Measurements from ENCODE around the gene CD68.

Gene CD68

DNA sequence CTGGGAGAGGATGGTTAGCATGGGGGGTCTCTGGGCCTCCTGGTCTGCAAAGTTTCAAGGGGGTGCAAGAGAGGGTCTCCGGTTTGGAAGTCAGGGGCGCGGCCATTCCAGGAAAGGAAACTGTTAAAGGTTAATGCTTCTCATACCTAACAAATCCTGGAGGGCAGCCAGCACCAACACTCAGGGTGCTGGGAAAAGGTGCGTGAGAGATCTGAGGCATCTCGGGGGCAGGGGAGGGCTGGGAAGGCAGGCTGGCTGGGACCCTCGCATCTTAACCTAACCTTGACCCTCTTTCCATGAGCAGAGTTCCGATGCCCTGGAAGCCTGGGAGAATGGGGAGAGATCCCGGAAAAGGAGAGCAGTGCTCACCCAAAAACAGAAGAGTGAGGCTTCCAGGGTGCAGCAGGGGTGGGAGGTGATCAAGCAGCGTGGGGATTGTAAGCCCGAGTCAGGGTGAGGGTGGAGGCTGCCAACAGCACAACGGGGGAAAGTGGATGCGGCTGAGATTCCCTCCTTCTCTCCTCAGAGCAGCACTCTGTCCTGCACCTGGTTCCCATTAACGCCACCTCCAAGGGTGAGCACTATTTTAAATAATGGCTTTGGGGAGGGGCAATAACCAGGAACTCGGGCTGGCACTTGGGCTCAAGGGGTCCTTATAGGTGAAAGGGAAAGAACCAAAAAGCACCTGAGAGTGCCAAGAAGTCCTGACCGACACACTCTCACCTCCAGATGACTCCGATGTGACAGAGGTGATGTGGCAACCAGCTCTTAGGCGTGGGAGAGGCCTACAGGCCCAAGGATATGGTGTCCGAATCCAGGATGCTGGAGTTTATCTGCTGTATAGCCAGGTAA is 19.9 kb upstream of the CD68 start:
- DNase-seq (ENCODE audit: low spot score) = no peak

DNA sequence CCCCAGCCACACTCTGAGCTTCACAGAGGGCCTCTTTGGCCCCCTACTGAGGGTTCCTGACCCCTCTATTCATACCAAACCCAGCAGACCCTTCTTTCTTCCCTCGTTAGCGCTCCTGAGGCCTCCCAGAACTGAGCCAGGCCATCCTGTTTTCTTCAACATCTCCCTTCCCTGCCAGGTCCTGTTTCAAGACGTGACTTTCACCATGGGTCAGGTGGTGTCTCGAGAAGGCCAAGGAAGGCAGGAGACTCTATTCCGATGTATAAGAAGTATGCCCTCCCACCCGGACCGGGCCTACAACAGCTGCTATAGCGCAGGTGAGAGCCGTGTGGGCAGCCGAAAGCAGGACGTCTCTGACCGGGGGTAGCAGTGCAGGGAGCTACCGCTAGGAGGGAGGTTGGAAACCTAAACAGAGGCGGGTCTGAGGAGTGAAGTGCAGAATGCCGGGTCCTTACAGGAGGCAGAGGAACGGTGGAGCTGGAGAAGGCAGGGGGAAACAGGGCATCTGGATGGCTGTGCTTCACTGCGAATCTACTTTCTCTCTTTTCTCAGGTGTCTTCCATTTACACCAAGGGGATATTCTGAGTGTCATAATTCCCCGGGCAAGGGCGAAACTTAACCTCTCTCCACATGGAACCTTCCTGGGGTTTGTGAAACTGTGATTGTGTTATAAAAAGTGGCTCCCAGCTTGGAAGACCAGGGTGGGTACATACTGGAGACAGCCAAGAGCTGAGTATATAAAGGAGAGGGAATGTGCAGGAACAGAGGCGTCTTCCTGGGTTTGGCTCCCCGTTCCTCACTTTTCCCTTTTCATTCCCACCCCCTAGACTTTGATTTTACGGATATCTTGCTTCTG is 19.0 kb upstream of the CD68 start:
- DNase-seq (ENCODE audit: low spot score) = peak; percentile 74

DNA sequence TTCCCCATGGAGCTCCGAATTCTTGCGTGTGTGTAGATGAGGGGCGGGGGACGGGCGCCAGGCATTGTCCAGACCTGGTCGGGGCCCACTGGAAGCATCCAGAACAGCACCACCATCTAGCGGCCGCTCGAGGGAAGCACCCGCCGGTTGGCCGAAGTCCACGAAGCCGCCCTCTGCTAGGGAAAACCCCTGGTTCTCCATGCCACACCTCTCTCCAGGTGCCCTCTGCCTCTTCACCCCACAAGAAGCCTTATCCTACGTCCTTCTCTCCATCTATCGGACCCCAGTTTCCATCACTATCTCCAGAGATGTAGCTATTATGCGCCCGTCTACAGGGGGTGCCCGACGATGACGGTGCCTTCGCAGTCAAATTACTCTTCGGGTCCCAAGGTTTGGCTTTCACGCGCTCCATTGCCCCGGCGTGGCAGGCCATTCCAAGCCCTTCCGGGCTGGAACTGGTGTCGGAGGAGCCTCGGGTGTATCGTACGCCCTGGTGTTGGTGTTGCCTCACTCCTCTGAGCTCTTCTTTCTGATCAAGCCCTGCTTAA is 18.3 kb upstream of the CD68 start:
- DNase-seq (ENCODE audit: low spot score) = peak; percentile 89

DNA sequence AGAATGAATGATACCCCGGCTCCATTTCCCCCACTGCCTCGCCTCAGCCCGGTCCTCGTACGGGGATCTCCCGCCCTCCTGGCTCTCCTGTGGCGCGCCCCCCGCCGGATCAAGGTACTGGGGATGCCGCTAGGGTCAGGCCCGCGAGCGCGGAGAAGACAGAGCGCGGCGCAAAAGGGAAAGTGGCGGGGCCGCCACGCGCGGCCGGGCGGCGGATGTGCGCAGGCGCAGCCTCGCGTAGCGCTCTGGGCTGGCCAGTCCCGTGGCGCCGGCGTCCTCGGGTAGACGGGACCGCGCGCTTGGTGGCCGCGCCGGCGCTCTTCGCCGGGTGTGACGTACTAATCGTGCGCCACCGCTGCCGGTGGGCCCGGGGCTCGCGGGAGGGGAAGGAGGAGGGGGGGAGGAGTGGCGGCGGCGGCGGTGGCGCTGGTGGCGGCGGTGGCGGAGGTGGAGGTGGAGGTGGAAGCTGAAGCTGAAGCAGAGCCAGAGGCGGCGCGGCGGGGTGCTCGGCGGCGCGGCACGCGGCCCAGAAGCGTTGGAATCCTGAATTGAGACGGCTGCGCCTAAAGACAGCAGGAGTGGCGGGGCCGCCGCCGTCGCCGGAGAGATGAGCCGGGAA is 17.7 kb upstream of the CD68 start, which contains the start of gene SENP3:
Gene SENP3 (plus strand): TSS at position 331 of the 619 bp plus-strand sequence. CDS start 1,158 bp downstream, outside the sequence.
- DNase-seq (ENCODE audit: low spot score) = peak; percentile 83

DNA sequence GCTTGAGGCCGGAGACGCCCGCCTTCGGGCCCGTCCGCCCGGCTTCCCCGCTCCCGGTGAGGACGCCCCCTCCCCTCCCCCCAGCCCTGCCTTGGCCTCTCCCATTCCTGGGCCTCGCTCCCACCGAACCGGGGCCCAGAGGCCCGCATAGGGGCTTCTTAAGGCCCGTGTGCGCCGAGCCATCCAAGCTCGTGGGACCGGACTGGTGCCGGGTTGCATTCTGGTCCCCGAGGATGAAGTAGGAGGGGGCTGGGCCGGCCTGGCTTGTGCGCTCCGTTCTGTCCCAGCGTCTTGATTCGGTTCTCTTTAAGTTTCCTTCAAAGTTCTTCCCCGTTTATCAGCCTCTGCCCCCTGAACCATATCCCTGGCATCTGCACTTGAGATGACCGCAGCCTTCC is 17.2 kb upstream of the CD68 start:
- DNase-seq (ENCODE audit: low spot score) = no peak

DNA sequence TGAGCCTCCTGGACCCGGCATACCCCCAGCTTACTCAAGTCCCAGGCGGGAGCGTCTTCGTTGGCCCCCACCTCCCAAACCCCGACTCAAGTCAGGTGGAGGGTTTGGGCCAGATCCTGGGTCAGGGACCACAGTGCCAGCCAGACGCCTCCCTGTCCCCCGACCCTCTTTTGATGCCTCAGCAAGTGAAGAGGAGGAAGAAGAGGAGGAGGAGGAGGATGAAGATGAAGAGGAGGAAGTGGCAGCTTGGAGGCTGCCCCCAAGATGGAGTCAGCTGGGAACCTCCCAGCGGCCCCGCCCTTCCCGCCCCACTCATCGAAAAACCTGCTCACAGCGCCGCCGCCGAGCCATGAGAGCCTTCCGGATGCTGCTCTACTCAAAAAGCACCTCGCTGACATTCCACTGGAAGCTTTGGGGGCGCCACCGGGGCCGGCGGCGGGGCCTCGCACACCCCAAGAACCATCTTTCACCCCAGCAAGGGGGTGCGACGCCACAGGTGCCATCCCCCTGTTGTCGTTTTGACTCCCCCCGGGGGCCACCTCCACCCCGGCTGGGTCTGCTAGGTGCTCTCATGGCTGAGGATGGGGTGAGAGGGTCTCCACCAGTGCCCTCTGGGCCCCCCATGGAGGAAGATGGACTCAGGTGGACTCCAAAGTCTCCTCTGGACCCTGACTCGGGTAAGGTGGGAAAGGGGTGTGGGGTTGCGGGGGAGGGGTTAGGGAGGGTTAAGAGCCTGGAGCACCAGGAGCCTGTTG is 16.1 kb upstream of the CD68 start:
- no peak for DNase-seq (ENCODE audit: low spot score)

DNA sequence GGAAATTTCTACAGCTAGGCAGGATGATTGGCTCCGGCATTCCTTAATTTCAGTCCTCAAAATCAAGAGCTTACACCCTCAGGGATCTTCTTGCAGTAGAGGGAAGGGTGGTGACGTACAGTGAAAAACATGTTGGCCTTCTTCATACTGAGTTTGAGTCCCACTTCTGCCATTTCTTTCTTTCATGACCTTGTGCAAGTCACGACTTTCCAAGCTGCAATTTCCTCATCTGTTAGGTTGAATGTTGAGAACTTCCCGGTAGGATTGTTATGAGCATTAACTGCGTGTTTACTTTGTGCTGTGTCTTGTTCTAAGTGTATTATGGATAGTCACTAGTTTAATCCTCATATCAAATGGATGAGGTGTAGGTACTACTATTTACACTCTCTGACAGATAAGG is 9.9 kb upstream of the CD68 start:
- no peak for DNase-seq (ENCODE audit: low spot score)

DNA sequence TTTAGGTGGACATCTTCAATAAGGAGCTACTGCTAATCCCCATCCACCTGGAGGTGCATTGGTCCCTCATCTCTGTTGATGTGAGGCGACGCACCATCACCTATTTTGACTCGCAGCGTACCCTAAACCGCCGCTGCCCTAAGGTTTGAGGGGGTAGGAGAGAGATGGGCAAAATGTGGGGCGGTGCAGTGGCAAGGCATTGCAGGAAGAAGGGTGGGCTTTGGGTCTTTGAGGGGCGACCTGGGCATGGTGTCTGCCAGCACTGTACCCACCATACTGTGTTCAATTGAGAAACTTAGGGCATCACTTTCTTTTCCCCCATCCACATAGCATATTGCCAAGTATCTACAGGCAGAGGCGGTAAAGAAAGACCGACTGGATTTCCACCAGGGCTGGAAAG is 9.1 kb upstream of the CD68 start:
- no peak for DNase-seq (ENCODE audit: low spot score)

DNA sequence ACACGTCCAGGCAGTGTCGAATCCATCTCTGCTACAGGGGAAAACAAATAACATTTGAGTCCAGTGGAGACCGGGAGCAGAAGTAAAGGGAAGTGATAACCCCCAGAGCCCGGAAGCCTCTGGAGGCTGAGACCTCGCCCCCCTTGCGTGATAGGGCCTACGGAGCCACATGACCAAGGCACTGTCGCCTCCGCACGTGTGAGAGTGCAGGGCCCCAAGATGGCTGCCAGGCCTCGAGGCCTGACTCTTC is 7.2 kb upstream of the CD68 start:
- no peak for DNase-seq (ENCODE audit: low spot score)

DNA sequence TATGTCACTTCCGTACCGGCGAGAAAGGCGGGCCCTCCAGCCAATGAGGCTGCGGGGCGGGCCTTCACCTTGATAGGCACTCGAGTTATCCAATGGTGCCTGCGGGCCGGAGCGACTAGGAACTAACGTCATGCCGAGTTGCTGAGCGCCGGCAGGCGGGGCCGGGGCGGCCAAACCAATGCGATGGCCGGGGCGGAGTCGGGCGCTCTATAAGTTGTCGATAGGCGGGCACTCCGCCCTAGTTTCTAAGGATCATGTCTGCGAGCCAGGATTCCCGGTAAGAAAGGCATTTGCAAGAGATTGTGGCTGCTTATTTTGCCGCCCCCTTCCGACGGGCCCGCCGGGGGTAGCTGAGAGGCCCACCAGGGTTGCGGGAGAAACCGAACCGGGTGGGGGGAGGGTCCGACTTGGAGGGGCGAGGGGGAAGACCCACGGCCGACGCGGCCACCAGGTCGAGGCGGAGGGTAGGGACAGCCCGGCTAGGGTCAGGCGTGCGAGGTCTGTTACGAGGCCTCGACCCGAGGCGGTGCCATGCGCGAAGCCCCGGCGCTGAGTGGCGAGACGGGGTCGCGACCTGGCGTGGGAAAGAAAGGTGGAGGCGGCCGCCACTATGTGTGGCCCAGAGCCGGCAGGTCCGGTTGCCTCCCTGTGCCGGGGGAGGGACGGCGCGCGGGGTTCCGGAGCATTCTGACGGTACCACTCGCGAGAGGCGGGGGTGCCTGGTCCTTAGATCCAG is 6.7 kb upstream of the CD68 start:
- peak; percentile 100 for DNase-seq (ENCODE audit: low spot score)

DNA sequence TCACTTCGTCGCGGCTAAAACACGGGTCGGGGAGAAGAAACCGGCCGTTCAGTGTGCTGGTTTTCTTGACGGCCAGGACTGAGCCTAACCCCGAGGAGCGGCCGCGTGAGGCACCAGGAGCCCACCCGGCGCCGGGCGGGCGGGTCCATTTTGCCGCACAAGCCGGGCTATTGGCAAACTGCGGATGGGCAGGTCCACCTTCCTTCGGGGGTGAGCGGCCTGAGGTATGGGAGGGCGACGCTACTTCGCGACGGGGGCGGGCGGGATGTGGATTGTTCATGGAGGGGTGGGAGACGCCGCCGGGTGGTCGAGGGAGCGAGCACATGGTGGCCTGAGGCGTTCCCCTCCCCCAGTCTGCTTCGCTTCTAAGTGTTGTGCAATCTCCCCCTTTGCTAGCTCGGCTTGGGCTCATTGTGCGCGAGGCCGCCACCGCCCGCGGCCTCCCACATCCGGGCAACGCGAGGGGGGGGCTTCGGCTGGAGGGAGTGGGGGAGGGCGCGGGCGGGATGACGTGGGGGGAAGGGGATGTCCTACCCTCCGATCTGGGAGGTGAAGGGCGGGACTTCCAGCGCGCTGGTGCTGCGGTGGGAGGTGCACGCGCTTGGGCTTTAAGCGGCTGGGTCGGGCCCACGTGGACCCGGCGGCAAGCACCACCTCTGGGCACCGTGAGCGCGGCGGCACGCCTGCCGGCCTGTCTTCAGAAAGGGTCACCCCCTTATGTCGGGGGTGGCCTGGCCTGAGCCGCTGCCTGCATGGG is 5.9 kb upstream of the CD68 start:
- DNase-seq (ENCODE audit: low spot score) = peak; percentile 79

DNA sequence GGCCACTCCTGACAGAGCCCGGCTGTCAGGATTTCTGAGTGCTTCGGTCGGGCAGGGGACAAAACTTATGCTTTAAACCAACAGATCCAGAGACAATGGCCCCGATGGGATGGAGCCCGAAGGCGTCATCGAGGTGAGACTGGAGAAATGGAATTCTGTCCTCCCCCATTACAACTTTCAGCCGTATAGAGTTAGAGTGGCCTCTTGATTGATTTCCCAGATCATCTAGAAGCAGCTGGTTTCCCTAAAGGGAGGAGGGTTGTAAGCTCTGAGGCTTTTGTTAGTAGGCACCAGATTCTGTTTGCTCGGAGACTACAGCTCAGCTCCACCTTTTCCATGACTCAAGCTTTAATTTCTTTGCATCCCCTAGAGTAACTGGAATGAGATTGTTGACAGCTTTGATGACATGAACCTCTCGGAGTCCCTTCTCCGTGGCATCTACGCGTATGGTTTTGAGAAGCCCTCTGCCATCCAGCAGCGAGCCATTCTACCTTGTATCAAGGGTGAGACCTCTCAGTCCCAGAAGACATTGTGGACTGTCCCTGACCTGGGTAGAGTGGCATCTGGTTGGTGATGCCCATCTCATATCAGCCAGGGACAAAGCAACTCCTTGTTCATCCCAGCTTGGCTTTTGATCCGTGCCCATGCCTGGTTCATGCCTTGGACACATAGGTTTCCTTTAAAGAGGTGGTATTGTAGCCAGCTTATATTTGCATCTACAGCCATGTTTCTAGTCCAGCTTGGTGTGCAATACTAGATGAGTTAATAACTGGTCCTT is 5.1 kb upstream of the CD68 start:
- DNase-seq (ENCODE audit: low spot score) = no peak

DNA sequence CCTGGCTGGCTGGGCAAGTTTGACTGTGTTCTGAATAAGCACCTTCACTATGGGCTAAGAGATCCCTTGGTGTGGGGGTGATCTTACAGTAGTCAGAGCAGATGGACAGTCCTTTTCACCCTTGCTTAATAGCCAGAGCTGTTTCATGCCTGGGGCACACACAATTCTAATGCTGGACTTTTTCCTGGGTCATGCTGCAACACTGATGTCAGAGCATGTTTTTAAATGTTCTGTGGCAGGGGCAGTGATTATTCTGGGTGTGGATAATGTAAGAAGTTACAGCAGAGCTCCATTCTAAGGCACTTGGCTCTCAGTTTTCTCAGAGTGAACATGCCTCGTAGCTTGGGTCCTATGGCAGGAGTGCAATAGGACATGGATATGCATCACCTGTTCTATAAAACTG is 4.0 kb upstream of the CD68 start:
- DNase-seq (ENCODE audit: low spot score) = no peak

DNA sequence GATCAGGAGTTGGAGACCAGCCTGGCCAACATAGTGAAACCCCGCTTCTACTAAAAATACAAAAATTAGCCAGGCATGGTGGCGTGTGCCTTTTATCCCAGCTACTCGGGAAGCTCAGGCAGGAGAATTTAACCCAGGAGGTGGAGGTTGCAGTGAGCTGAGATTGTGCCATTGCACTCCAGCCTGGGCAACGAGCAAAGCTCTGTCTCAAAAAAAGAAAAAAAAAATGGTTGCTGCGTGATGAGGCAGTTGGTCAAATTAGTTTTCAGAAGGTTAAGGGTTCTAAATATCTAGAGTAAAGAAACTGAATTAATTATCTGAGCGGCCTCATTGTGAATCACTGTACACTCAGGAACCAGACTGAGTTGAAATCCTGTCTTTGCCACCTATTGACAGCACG is 3.5 kb upstream of the CD68 start:
- no peak for DNase-seq (ENCODE audit: low spot score)

DNA sequence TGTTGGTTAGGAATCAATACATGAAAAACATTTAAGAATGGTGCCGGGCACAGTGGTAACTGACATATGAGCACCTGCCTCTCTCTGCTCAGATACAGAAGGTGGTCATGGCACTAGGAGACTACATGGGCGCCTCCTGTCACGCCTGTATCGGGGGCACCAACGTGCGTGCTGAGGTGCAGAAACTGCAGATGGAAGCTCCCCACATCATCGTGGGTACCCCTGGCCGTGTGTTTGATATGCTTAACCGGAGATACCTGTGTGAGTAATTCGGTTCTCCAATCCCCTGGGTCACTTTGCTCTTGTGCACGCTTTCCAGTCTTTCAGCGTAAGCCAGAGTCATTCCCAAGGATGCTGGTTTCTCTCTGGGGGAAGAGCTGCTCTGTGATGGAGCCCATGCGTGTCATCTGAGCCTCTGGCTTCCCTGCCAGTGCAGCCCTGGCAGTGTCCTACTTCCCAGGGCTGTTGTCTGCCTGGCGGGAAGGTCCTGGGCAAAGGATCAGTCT is 3.0 kb upstream of the CD68 start:
- DNase-seq (ENCODE audit: low spot score) = no peak

DNA sequence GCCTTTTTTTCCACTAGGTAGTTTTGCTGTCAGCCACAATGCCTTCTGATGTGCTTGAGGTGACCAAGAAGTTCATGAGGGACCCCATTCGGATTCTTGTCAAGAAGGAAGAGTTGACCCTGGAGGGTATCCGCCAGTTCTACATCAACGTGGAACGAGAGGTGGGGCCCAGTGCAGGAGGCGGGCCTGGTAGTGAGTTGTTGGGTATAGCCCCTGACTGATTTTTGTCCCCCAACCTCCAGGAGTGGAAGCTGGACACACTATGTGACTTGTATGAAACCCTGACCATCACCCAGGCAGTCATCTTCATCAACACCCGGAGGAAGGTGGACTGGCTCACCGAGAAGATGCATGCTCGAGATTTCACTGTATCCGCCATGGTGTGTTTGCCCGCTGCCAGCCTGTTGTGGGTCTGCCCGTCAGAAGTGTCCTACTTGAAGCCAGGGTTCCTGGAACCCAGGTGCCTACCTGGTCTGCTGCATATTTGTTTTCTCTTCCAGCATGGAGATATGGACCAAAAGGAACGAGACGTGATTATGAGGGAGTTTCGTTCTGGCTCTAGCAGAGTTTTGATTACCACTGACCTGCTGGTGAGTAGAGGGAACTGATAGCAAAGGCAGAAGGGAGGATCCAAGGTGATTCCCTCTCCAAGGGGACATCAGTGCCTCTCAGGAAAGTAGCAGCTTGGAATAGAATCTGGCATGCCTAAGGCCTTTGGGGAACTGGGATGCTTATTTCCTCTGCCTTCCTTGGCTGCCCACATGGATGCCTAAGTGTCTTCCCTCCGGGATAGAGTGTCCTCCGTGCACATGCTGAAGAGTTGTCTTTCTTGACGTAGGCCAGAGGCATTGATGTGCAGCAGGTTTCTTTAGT is 1.9 kb upstream of the CD68 start:
- peak; percentile 46 for DNase-seq (ENCODE audit: low spot score)

DNA sequence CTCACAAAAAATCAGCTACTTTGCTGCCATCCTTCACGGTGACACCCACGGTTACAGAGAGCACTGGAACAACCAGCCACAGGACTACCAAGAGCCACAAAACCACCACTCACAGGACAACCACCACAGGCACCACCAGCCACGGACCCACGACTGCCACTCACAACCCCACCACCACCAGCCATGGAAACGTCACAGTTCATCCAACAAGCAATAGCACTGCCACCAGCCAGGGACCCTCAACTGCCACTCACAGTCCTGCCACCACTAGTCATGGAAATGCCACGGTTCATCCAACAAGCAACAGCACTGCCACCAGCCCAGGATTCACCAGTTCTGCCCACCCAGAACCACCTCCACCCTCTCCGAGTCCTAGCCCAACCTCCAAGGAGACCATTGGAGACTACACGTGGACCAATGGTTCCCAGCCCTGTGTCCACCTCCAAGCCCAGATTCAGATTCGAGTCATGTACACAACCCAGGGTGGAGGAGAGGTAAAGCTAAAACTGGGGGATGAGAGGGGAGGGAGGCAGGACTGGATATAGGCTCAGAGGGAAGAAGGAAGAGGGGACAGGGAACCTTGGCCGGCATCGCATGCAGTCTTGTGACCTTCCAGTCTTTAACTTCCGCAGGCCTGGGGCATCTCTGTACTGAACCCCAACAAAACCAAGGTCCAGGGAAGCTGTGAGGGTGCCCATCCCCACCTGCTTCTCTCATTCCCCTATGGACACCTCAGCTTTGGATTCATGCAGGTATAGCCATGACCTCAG is 581 bp downstream of the CD68 start:
- DNase-seq (ENCODE audit: low spot score) = peak; percentile 54

Data from cerebellar cortex (tissue), 1 donor.